ENCODE measurements around the gene ZNF280A. TPM values are rescaled to one million over a fixed set of nuclear protein-coding genes. Genes with fewer than 3 reads are reported as not detected.

ZNF280A gene
- total and polyA plus RNA-seq, 8 donors: not detected

GRCh38 chr22:22526125-22526912 is 6.2 kb upstream of the ZNF280A start:
- Histone ChIP-seq H3K27ac (no peak overlapping the region), H3K9me3 (no peaks in the 10 kb centered on the region), H3K27me3 (peaks cover 0 to 34% (median 0%) of the 10 kb centered on the region in 3 donors), H3K4me1 (no peaks in the 10 kb centered on the region), H3K36me3 (no peaks in the 10 kb centered on the region), H3K4me3 (no peak overlapping the region)
- WGBS, 5 donors: 71 to 84% (median 78%) methylated on average over 4 of the region's 4 CpGs
- DNase-seq: no peak
- TF ChIP-seq CTCF (IDR thresholded peaks at IDR 0.05) (no peak), POLR2A (IDR thresholded peaks at IDR 0.05) (no peak), EP300 (IDR thresholded peaks at IDR 0.05) (no peak), POLR2AphosphoS5 (IDR thresholded peaks at IDR 0.05) (no peak)
- intact Hi-C loops (cut with DNase I; ENCODE audit: low total_unique reads): loop anchor here (10.0 kb wide), 1 partner anchor 62 kb away; no protein-coding TSS in a partner anchor

GRCh38 chr22:22523494-22523893 is 3.4 kb upstream of the ZNF280A start:
- H3K36me3 ChIP-seq: no peaks in the 10 kb centered on the region
- H3K27ac ChIP-seq: no peak overlapping the region
- peaks cover 0 to 35% (median 0%) of the 10 kb centered on the region in 3 donors for H3K27me3 ChIP-seq
- DNase-seq: no peak
- H3K4me3 ChIP-seq: no peak overlapping the region
- no peaks in the 10 kb centered on the region for H3K4me1 ChIP-seq
- TF ChIP-seq CTCF (IDR thresholded peaks at IDR 0.05) (no peak), EP300 (IDR thresholded peaks at IDR 0.05) (no peak), POLR2A (IDR thresholded peaks at IDR 0.05) (no peak), POLR2AphosphoS5 (IDR thresholded peaks at IDR 0.05) (no peak)
- intact Hi-C loops (cut with DNase I; ENCODE audit: low total_unique reads): loop anchor here (10.0 kb wide), 1 partner anchor 59 kb away; no protein-coding TSS in a partner anchor
- WGBS, 5 donors: 79 to 92% (median 80%) methylated on average over 6 of the region's 6 CpGs
- no peaks in the 10 kb centered on the region for H3K9me3 ChIP-seq

- H3K4me1 ChIP-seq: no peaks in the 10 kb centered on the region
- 78 to 81% (median 80%) methylated on average over 8 of the region's 8 CpGs for WGBS, 5 donors
- no peak for DNase-seq
- peaks cover 0 to 44% (median 5%) of the 10 kb centered on the region in 3 donors for H3K27me3 ChIP-seq
- no peak for TF ChIP-seq CTCF (IDR thresholded peaks at IDR 0.05)
- no peak for TF ChIP-seq POLR2AphosphoS5 (IDR thresholded peaks at IDR 0.05)
- no peak for TF ChIP-seq POLR2A (IDR thresholded peaks at IDR 0.05)
- no peak for TF ChIP-seq EP300 (IDR thresholded peaks at IDR 0.05)
- H3K9me3 ChIP-seq: no peaks in the 10 kb centered on the region
- no peak overlapping the region for H3K4me3 ChIP-seq
- H3K27ac ChIP-seq: no peak overlapping the region
- intact Hi-C loops (cut with DNase I; ENCODE audit: low total_unique reads): loop anchor here (10.0 kb wide), 1 partner anchor 57 kb away; no protein-coding TSS in a partner anchor
- no peaks in the 10 kb centered on the region for H3K36me3 ChIP-seq
These were observed 1.6 kb upstream of the ZNF280A start for GRCh38 chr22:22521631-22522030.

- Histone ChIP-seq H3K27me3 (peaks cover 0 to 50% (median 9%) of the 10 kb centered on the region in 3 donors), H3K27ac (no peak overlapping the region), H3K36me3 (no peaks in the 10 kb centered on the region), H3K4me1 (no peaks in the 10 kb centered on the region), H3K9me3 (no peaks in the 10 kb centered on the region), H3K4me3 (no peak overlapping the region)
- 74 to 80% (median 78%) methylated on average over 12 of the region's 12 CpGs for WGBS, 5 donors
- intact Hi-C loops (cut with DNase I; ENCODE audit: low total_unique reads): loop anchor here (10.0 kb wide), 1 partner anchor 56 kb away; no protein-coding TSS in a partner anchor
- DNase-seq: no peak
- no peak for TF ChIP-seq CTCF (IDR thresholded peaks at IDR 0.05)
- TF ChIP-seq POLR2A (IDR thresholded peaks at IDR 0.05): no peak
- TF ChIP-seq EP300 (IDR thresholded peaks at IDR 0.05): no peak
- TF ChIP-seq POLR2AphosphoS5 (IDR thresholded peaks at IDR 0.05): no peak
These were observed 865 bp upstream of the ZNF280A start for GRCh38 chr22:22520667-22521602.
